ENCODE data around the gene DOCK8. TPM values are rescaled to one million over a fixed set of nuclear protein-coding genes. Genes with fewer than 3 reads are reported as not detected.

The DOCK8 gene
- total and polyA plus RNA-seq, 2 of the 13 experiments (the other 11 are each of a cell fraction or from before 2014, with no cell fraction given) = 0.28 to 0.38 TPM

GRCh38 chr9:469672-470551, 255.2 kb downstream of the DOCK8 start (continued):
- TF ChIP-seq ZHX2 (IDR thresholded peaks at IDR 0.05; ENCODE audit: low read depth) (no peak), ZHX2 (CRISPR knock-in tag; IDR thresholded peaks at IDR 0.05; ENCODE audit: borderline replicate concordance) (no peak), TBP (CRISPR knock-in tag; IDR thresholded peaks at IDR 0.05) (no peak), EZH2 (conservative IDR thresholded peaks at IDR 0.05; ENCODE audit: low read depth, low read length) (no peak), WIZ (CRISPR knock-in tag; IDR thresholded peaks at IDR 0.05) (peak; percentile 71; the same call in 1 of the 2 replicates), NR2F6 (IDR thresholded peaks at IDR 0.05) (no peak), NR2F6 (CRISPR knock-in tag; IDR thresholded peaks at IDR 0.05) (no peak), ONECUT2 (CRISPR knock-in tag; IDR thresholded peaks at IDR 0.05) (no peak), MYNN (CRISPR knock-in tag; IDR thresholded peaks at IDR 0.05; ENCODE audit: low read depth) (no peak), TBX2 (CRISPR knock-in tag; IDR thresholded peaks at IDR 0.05; ENCODE audit: borderline replicate concordance) (peak; percentile 35; the same call in 1 of the 2 replicates), SAFB2 (CRISPR knock-in tag; IDR thresholded peaks at IDR 0.05; ENCODE audit: borderline replicate concordance, low read depth) (peak; percentile 62; the same call in 1 of the 2 replicates), NR2C2 (CRISPR knock-in tag; IDR thresholded peaks at IDR 0.05; ENCODE audit: borderline replicate concordance) (no peak), ZNF3 (CRISPR knock-in tag; IDR thresholded peaks at IDR 0.05) (no peak)
- TF ChIP-seq, protein P1, sequence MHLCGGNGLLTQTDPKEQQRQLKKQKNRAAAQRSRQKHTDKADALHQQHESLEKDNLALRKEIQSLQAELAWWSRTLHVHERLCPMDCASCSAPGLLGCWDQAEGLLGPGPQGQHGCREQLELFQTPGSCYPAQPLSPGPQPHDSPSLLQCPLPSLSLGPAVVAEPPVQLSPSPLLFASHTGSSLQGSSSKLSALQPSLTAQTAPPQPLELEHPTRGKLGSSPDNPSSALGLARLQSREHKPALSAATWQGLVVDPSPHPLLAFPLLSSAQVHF (CRISPR knock-in tag; IDR thresholded peaks at IDR 0.05) = no peak; the same call in 1 of the 2 replicates
- TF ChIP-seq, protein P2, sequence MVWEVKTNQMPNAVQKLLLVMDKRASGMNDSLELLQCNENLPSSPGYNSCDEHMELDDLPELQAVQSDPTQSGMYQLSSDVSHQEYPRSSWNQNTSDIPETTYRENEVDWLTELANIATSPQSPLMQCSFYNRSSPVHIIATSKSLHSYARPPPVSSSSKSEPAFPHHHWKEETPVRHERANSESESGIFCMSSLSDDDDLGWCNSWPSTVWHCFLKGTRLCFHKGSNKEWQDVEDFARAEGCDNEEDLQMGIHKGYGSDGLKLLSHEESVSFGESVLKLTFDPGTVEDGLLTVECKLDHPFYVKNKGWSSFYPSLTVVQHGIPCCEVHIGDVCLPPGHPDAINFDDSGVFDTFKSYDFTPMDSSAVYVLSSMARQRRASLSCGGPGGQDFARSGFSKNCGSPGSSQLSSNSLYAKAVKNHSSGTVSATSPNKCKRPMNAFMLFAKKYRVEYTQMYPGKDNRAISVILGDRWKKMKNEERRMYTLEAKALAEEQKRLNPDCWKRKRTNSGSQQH (CRISPR knock-in tag; IDR thresholded peaks at IDR 0.05; ENCODE audit: low read depth) = no peak
- TF ChIP-seq, protein P3, sequence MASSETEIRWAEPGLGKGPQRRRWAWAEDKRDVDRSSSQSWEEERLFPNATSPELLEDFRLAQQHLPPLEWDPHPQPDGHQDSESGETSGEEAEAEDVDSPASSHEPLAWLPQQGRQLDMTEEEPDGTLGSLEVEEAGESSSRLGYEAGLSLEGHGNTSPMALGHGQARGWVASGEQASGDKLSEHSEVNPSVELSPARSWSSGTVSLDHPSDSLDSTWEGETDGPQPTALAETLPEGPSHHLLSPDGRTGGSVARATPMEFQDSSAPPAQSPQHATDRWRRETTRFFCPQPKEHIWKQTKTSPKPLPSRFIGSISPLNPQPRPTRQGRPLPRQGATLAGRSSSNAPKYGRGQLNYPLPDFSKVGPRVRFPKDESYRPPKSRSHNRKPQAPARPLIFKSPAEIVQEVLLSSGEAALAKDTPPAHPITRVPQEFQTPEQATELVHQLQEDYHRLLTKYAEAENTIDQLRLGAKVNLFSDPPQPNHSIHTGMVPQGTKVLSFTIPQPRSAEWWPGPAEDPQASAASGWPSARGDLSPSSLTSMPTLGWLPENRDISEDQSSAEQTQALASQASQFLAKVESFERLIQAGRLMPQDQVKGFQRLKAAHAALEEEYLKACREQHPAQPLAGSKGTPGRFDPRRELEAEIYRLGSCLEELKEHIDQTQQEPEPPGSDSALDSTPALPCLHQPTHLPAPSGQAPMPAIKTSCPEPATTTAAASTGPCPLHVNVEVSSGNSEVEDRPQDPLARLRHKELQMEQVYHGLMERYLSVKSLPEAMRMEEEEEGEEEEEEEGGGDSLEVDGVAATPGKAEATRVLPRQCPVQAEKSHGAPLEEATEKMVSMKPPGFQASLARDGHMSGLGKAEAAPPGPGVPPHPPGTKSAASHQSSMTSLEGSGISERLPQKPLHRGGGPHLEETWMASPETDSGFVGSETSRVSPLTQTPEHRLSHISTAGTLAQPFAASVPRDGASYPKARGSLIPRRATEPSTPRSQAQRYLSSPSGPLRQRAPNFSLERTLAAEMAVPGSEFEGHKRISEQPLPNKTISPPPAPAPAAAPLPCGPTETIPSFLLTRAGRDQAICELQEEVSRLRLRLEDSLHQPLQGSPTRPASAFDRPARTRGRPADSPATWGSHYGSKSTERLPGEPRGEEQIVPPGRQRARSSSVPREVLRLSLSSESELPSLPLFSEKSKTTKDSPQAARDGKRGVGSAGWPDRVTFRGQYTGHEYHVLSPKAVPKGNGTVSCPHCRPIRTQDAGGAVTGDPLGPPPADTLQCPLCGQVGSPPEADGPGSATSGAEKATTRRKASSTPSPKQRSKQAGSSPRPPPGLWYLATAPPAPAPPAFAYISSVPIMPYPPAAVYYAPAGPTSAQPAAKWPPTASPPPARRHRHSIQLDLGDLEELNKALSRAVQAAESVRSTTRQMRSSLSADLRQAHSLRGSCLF (CRISPR knock-in tag; IDR thresholded peaks at IDR 0.05; ENCODE audit: borderline replicate concordance) = 0 out of 2 replicates have a peak, but pooled peaks have one; percentile 30
